Measurements from ENCODE around the gene ZNF319. TPM values are rescaled to one million over a fixed set of nuclear protein-coding genes. Genes with fewer than 3 reads are reported as not detected.
"Not testable (repeated sequence)": the region's sequence is repeated elsewhere in the genome, so short reads cannot be mapped to it uniquely, and the experiment has no call there.

The ZNF319 gene
- total RNA-seq, 1 donor from 2014 or later = 11.5 TPM

DNA sequence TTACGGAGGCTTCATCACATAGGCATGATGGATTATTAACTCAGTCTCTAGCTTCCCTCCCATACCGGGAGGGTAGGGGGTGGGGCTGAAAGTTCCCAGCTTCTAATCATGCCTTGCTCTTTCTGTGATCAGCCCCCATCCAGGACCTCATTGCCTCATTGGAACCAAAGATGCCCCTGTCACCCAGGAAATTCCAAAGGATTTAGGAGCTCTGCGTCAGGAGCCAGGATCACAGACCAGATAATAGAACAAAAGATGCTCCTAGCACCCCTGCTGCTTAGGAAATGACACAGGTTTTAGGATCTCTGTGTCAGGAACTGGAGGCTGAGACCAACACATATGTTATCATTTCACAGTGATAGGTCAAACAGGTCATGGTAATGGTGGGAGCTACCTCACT is 10.4 kb upstream of the ZNF319 start:
- Histone ChIP-seq H3K79me2 (ENCODE audit: insufficient read depth, low read length) (peaks cover 12% of the 10 kb centered on the region), H3K9ac (ENCODE audit: low read length) (peak overlapping the region; percentile 3), H4K20me1 (ENCODE audit: insufficient read depth, low read length) (peaks cover 20% of the 10 kb centered on the region), H3K27me3 (ENCODE audit: insufficient read depth, low read length) (no peaks in the 10 kb centered on the region), H3K4me3 (ENCODE audit: insufficient read depth, low read depth, low read length) (no peak overlapping the region), H2AFZ (ENCODE audit: low read depth, low read length) (no peak overlapping the region), H3K4me2 (ENCODE audit: low read length) (peak overlapping the region; percentile 58), H3K27ac (ENCODE audit: low read depth, low read length) (no peak overlapping the region), H3K9me3 (ENCODE audit: insufficient read depth, low read depth, low read length) (no peaks in the 10 kb centered on the region), H3K36me3 (ENCODE audit: insufficient read depth, low read length) (peaks cover 10% of the 10 kb centered on the region), H3K4me1 (ENCODE audit: insufficient read depth, low read length) (peaks cover 18% of the 10 kb centered on the region)
- DNase-seq (ENCODE audit: low read depth) = no peak
- Mint-ChIP-seq H3K4me1 (ENCODE audit: low read depth, unreplicated experiment) (peaks cover 21% of the 10 kb centered on the region), H3K36me3 (ENCODE audit: low read depth, unreplicated experiment) (peaks cover 16% of the 10 kb centered on the region), H3K9me3 (ENCODE audit: unreplicated experiment) (no peaks in the 10 kb centered on the region), H3K4me3 (ENCODE audit: unreplicated experiment) (no peak overlapping the region), H3K27me3 (ENCODE audit: low read depth, unreplicated experiment) (no peaks in the 10 kb centered on the region), H3K27ac (ENCODE audit: unreplicated experiment) (peak overlapping the region; percentile 58)
- no peak for FAIRE-seq
- TF ChIP-seq EZH2 (IDR thresholded peaks at IDR 0.05; ENCODE audit: insufficient read depth, low read length) = no peak
- TF ChIP-seq, protein P1, sequence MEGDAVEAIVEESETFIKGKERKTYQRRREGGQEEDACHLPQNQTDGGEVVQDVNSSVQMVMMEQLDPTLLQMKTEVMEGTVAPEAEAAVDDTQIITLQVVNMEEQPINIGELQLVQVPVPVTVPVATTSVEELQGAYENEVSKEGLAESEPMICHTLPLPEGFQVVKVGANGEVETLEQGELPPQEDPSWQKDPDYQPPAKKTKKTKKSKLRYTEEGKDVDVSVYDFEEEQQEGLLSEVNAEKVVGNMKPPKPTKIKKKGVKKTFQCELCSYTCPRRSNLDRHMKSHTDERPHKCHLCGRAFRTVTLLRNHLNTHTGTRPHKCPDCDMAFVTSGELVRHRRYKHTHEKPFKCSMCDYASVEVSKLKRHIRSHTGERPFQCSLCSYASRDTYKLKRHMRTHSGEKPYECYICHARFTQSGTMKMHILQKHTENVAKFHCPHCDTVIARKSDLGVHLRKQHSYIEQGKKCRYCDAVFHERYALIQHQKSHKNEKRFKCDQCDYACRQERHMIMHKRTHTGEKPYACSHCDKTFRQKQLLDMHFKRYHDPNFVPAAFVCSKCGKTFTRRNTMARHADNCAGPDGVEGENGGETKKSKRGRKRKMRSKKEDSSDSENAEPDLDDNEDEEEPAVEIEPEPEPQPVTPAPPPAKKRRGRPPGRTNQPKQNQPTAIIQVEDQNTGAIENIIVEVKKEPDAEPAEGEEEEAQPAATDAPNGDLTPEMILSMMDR (IDR thresholded peaks at IDR 0.05; ENCODE audit: insufficient read depth, low read depth, low read length) = no peak

DNA sequence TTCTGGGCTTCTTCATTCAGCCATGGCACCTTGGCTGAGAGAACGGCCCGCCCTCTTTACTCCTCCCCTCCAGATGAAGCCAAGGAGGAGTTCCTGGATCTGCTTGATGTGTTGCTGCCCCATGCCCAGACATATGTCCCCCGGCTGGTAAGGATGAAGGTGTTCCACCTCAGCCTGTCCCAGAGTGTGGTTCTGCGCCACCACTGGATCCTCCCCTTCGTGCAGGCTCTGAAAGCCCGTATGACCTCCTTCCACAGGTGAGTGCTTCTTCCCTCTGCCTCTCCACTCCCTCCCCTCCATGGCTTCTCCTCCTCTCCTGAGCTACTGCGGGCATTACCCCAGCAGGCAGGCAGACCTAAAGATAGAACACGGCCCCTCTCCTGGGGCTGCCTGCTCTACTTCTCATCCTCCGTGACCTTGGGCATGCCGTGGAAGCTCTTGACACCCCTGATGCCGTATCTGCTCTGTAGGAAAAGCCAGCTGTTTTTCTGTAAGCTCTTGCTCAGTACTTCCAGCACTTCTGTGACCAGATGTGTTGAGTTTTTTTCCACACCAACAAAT is 9.5 kb upstream of the ZNF319 start:
- no peaks in the 10 kb centered on the region for H3K9me3 Mint-ChIP-seq (ENCODE audit: unreplicated experiment)
- H3K27me3 Mint-ChIP-seq (ENCODE audit: low read depth, unreplicated experiment) = no peaks in the 10 kb centered on the region
- peaks cover 16% of the 10 kb centered on the region for H3K36me3 Mint-ChIP-seq (ENCODE audit: low read depth, unreplicated experiment)
- no peaks in the 10 kb centered on the region for H3K27me3 ChIP-seq (ENCODE audit: insufficient read depth, low read length)
- FAIRE-seq (no peak), DNase-seq (ENCODE audit: low read depth) (no peak)
- no peak overlapping the region for H3K4me3 ChIP-seq (ENCODE audit: insufficient read depth, low read depth, low read length)
- no peak overlapping the region for H3K27ac Mint-ChIP-seq (ENCODE audit: unreplicated experiment)
- peaks cover 12% of the 10 kb centered on the region for H3K79me2 ChIP-seq (ENCODE audit: insufficient read depth, low read length)
- H4K20me1 ChIP-seq (ENCODE audit: insufficient read depth, low read length) = peaks cover 18% of the 10 kb centered on the region
- peaks cover 20% of the 10 kb centered on the region for H3K4me1 ChIP-seq (ENCODE audit: insufficient read depth, low read length)
- no peak overlapping the region for H2AFZ ChIP-seq (ENCODE audit: low read depth, low read length)
- TF ChIP-seq, protein P1 (IDR thresholded peaks at IDR 0.05; ENCODE audit: insufficient read depth, low read depth, low read length) = no peak
- no peak for TF ChIP-seq EZH2 (IDR thresholded peaks at IDR 0.05; ENCODE audit: insufficient read depth, low read length)
- H3K27ac ChIP-seq (ENCODE audit: low read depth, low read length) = no peak overlapping the region
- H3K36me3 ChIP-seq (ENCODE audit: insufficient read depth, low read length) = peaks cover 10% of the 10 kb centered on the region
- no peak overlapping the region for H3K4me3 Mint-ChIP-seq (ENCODE audit: unreplicated experiment)
- no peaks in the 10 kb centered on the region for H3K9me3 ChIP-seq (ENCODE audit: insufficient read depth, low read depth, low read length)
- no peak overlapping the region for H3K4me2 ChIP-seq (ENCODE audit: low read length)
- peaks cover 21% of the 10 kb centered on the region for H3K4me1 Mint-ChIP-seq (ENCODE audit: low read depth, unreplicated experiment)
- H3K9ac ChIP-seq (ENCODE audit: low read length) = no peak overlapping the region

DNA sequence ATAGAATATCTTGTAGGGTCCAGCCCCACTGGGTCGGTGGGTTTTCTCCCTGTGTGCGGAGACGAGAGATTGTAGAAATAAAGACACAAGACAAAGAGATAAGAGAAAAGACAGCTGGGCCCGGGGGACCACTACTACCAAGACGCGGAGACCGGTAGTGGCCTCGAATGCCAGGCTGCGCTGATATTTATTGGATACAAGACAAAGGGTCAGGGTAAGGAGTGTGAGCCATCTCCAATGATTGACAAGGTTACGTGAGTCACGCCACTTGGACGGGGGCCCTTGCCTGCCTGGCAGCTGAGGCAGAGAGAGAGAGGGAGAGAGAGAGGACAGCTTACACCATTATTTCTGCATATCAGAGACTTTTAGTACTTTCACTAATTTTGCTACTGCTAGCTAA is 4.3 kb upstream of the ZNF319 start:
- Histone ChIP-seq H3K4me2 (ENCODE audit: low read length) (peak overlapping the region; percentile 40), H3K79me2 (ENCODE audit: insufficient read depth, low read length) (peaks cover 21% of the 10 kb centered on the region), H3K4me1 (ENCODE audit: insufficient read depth, low read length) (peaks cover 14% of the 10 kb centered on the region), H4K20me1 (ENCODE audit: insufficient read depth, low read length) (peaks cover 28% of the 10 kb centered on the region)
- not testable (repeated sequence) for H3K4me3 ChIP-seq (ENCODE audit: insufficient read depth, low read depth, low read length); H3K27me3 ChIP-seq (ENCODE audit: insufficient read depth, low read length); H3K27ac ChIP-seq (ENCODE audit: low read depth, low read length); FAIRE-seq; H2AFZ ChIP-seq (ENCODE audit: low read depth, low read length); H3K27me3 Mint-ChIP-seq (ENCODE audit: low read depth, unreplicated experiment); H3K9me3 Mint-ChIP-seq (ENCODE audit: unreplicated experiment); H3K9ac ChIP-seq (ENCODE audit: low read length); H3K36me3 ChIP-seq (ENCODE audit: insufficient read depth, low read length); H3K9me3 ChIP-seq (ENCODE audit: insufficient read depth, low read depth, low read length); H3K27ac Mint-ChIP-seq (ENCODE audit: unreplicated experiment); DNase-seq (ENCODE audit: low read depth); H3K36me3 Mint-ChIP-seq (ENCODE audit: low read depth, unreplicated experiment)
- peak overlapping the region; percentile 7 for H3K4me3 Mint-ChIP-seq (ENCODE audit: unreplicated experiment)
- peaks cover 10% of the 10 kb centered on the region for H3K4me1 Mint-ChIP-seq (ENCODE audit: low read depth, unreplicated experiment)

Measured in astrocyte (in vitro differentiated cells and primary cell).